IPS-NIHi11 (cell line): ENCODE results near the gene AJAP1.

Experiments
- DNase-seq: peaks from one replicate; pipeline ENCODE4 v3.0.0; 2012; ENCODE audit warnings: mixed read lengths, low spot score

Gene AJAP1

DNA sequence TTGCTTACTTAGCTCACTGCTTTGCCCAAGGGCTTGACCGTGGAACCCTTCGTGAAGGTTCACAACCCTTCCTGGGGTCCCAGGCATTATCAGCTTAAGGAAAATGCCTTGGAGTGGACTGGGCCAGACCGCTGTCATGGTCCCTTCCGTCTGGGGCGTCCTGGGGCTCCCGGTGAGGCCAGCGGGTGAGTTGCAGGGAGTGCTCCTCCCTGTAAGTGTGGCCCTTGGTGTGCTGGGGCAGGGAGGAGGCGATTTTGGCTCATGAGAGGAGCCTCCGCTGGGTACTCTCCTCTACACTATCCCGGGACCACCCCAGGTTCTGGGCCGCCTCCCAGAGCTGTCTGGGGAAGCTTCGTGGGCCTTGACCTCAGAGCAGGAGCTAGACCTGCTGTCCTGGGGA is 48.1 kb downstream of the AJAP1 start:
- no peak for DNase-seq

DNA sequence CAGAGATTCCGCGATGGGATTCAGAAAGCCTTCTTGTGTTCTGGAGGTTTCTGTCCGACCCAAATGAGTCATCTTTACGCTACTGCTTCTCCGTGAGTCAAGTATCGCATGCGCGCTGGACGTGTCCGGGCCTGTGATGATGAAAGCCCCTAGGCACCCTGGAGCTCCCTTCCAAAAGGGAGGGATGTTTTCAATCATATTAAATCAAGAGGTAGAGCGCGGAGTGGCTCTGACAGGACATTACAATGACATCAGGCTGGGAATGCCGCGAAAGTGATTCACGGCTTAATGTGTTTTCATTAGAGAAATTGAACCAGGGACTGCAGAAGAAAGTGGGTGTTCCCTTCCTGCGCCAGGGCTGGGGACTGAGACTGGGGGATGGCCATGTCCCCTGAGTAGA is 48.5 kb downstream of the AJAP1 start:
- DNase-seq = no peak

DNA sequence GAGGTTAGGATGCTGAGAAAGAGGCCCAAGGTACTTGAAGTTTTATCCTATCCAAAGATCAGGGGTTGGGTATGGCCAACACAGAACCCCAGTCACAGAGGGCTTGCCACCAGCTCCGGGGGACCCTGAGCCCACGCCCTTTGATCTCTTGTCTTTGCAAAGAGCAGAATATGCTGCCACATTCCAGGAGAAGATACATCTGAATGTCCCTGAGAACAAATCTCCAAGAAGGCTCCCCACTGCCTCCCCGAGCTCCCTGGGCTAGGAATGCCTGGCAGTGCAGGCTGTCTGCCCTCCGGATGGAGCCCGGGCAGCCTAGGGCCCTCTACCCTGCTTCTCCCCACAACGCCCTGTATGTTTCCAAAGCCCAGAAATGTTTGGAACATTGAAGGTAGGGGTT is 49.2 kb downstream of the AJAP1 start:
- DNase-seq = no peak

DNA sequence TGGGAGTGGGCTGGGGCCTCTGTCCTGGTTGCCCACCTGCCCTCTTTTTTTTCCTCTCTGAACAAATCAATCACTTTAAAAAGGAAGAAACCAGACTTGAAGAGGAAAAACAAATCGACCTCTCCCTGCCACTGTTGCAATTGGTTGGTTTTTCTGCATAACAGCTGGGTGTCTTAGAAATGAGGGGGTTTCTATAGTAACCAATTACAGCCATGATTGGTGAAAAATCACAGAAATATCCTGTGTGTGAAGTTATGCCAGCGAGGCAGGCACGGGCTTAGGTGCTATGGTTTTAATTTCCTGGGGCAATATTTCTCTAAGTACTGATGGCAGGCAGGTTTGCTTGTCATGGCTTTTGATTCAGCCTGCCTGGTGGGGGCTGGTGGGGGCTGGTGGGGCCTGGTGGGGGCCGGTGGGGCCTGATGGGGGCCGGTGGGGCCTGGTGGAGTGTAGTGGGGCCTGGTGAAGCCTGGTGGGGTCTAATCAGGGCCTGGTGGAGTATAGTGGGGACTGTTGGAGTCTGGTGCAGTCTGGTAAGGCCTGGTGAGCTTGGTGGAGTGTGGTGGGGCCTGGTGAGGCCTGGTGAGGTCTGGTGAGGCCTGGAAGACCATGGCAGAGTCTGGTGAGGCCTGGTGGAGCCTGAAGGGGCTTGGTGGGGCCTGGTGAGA is 54.6 kb downstream of the AJAP1 start:
- no peak for DNase-seq

DNA sequence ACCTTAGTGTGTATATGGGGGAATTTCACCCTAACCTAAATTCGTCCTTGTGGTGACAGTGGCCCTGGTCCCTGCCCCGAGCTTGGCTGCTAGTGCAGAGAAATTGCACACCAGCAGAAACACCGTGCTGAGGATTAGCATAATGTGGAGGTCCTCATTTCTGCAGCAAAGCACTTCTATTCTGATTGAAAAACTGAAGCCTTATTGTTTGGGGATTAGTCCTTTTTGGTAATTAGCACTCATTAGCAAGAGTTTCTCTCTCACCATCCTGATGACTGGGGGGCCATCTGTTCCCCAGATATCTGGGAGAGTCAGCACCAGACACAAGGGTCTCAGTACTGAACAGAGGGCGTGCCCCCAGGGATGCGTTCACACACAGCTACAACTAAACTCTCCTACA is 55.2 kb downstream of the AJAP1 start:
- no peak for DNase-seq

DNA sequence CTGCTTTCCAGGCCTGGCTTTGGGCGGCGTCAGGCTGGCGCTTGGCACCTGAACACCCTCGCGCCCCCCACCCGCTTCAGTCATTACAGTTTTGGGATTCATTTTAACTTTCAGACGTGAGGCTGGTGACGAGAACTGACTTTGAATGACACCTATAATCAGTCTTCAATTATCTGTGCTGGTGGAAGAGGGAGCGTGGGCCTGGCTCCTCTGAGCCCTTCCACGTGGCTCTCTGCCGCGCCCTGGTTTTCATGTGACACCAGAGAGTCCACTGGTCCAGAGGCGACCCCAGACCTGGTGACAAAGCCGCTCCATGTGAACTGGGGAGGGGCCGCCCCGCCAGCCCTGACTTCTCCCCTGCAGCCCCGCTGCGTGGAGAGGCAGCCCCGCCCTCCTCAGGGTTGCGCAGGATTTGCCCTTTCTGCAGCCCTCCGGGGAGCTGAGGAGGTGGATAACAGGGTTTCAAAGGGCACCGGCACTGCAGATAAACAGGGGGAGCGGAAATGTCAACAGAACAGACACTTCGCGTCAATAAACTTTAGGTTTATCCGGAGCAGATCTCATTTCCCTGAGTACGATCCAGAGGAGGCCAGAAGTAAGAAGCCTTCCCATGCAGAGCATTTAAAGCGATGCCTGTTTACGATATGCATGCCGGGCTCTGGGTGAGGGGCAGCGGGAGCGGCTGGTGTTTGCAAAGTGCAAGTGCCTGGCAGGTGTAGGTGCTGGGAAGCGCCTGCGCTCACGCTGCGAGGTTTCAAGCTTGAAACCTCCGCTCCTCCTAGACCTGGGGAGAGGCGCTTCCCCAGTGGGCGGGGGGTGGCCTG is 56.4 kb downstream of the AJAP1 start:
- DNase-seq = peak; percentile 59

DNA sequence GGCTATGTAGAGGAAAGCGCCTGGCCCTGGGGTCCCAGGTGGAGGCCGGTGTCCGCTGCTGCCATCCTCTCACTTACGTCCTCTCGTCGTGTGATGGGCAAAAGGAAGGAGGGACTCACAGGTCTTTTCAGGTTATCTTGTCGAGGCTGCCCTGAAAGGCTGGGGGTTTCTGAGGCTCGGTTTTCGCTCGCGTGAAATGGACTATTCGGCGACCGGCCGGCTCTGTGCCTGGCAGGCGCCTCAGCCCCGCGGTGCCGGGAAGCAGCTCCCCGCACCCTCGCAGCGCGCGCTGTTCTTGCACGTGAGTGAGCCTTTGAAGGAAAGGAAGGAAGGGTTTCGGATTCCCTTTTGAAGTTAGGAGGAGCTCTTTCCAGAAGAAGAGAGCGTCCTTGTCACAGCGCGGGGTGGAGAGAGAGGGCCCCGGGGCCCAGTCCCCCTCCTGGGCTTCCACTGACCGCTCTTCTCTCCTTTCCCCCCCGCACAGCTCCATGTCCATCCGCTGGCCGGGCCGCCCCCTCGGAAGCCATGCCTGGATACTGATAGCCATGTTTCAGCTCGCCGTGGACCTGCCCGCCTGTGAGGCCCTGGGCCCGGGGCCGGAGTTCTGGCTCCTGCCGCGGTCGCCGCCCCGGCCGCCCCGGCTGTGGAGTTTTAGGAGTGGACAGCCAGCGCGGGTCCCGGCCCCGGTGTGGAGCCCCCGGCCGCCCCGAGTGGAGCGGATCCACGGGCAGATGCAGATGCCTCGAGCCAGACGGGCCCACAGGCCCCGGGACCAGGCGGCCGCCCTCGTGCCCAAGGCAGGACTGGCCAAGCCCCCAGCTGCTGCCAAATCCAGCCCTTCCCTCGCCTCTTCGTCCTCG is 57.2 kb downstream of the AJAP1 start:
- DNase-seq = peak; percentile 57

DNA sequence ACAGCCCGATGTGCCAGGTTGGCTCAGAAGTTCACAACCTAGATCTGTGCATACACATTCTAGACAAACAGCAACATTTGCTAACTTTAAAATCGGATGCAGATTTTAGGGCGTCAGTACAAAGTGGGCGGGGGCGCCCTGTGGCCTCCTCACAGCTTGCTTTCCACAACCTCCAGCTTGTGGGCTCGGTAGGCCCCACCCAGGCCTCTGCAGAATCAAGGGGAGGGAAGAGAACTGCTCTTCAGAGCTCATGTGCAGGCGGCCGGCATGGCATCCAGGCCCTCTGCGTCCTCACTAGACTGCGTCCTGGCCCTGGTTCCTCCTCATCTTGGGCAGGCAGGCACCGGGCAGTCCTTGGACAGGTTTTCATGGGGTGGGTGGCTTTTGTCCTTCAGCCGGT is 59.3 kb downstream of the AJAP1 start:
- no peak for DNase-seq

DNA sequence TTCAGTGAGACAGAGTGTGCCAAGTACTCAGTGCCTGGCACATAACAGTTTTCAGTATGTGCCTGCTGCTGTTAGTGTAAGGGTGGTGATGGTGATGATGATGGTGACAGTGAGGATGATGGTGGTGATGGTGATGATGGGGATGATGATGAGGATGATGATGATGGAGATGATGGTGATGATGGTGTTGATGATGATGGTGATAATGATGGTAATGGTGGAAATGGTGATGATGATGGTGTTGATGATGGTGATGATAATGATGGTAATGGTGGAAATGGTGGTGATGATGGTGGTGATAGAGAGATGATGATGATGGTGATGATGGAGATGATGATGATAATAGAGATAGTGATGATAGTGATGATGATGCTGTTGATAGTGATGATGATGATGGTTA is 62.0 kb downstream of the AJAP1 start:
- DNase-seq = no peak

DNA sequence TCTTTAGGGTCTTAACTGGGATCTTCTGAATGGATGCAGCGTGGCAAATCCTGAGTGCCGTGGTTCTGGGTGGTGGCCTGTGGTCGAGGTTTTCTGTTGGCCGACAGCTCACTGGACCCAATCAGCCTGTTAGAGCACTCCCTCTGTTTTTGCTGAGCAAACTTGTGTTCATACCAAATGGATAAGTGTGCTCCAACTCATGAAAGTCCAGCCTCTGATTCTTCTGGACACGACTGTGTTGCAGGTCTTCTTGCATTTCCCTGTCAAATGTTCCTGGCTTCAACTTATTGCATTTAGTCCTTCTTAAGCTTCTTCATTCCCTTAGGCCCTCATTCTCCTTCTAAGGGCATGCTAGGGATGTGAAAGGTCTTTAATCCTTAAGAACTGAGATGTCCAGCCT is 63.7 kb downstream of the AJAP1 start:
- no peak for DNase-seq

DNA sequence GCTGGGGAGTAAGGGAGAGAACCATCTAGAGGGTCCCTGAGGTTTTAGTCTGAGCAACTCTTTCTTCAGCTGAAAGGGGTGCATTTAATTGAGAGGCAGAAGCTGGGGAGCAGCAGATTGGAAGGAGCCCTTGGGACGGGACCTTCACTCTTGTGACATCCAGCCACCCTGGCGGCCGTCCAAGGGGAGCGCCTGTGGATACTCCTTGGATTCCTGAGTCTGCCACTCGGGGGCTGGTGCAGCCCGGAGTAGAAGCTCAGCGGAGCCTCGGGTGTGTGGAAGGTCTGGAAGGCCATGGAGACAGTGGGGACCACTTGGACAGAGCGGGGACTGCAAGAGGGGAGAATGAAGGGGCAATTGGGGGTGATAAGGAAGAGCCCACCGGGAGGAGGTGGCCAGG is 68.7 kb downstream of the AJAP1 start:
- no peak for DNase-seq

DNA sequence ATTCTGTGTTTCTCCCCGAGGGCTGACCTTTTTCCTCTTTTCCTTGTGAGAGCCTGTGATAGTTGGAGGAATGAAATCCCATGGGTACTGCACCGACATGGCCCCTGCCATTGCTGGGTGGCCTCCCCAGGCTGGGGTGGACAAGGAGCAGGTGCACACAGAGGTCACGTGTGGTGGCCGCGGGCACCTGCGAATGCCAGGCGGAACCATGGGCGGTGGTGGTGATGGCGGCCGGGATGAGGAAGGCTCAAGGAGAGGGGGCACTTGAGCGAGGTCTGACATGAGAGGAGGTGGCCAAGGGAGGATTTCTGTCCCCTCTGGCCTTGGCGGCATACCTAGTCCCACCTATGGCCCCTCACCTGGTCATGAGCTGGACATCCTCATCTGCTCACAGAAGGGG is 69.6 kb downstream of the AJAP1 start:
- no peak for DNase-seq

DNA sequence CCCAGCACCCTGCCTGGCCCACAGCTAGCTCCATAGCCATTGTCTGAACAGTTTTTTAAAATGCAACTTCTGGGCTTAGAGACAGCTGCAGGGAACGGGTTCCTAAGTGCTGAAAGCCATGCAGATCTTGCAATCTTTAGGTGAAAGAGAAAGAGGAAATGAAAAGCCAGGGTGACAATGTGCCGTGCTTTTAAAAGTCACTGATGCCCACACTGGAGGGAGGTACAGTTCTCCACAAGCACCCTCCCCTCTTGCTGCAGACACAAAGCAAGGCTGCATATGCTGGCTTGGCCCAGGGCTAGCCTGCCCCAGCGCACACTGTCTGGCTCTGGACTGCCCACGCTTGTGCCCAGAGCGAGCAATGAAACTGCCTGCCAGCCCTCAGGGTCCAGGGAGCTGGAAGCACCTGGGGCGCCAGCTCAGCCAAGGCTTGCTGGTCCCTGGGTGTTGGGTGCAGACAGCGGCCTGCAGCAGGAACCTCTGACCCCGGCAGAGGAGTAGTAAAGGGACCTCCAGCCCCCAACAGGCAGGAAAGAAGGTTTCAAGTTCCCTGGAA is 70.4 kb downstream of the AJAP1 start:
- DNase-seq = no peak

DNA sequence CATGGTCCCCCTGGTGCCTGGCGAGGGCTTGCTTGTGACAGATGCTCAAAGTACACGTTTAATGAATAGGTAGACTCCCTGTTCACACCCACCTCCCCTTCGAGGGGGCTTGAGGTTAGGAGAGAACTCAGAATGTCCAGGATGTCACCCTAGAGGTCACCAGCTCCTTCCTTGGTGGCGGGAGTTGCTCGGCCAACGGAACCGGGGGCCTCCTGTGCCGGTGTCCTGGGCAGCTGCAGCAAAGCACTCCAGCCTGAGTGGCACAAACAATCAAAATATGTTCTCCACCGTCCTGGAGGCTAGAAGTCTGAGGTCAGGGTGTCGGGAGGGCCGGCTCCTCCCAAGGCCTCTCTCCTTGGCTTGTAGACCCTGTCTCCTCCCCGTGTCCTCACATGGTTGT is 71.0 kb downstream of the AJAP1 start:
- DNase-seq = no peak

DNA sequence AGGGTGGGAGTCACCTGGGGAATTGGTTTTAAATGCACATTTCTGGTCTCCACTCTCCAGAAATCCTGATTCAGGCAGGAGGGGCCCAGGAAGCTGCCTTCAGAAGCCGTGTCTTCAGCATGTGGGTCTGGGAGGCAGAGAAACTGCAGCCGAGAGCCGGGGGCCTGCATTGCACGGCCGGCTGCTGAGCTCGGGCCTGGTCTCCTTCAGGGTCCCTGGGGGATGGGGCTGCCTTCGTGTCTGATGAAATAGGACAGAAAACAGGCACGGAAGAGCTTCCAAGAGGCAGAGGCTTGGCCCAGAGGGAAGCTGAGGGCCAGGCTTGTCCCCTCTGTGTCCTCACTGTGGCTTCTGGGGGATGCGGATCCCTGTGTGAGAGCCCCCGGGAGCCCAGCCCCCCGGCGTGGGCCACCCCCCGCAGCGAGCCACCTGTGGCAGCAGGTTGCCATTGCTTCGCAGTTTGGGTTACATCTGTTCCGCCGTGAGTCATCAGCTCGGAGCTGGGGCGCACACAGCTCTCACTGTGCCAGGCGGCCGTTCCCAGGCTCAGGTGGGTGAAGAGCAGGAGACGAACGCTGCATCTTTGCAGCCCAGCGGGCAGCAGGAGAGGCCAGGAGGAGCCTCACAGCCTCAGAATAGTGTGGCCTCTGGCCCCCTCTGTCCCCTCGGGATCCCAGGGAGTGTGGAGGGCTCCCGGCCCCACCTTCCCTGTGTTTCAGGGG is 72.4 kb downstream of the AJAP1 start:
- peak; percentile 46 for DNase-seq

DNA sequence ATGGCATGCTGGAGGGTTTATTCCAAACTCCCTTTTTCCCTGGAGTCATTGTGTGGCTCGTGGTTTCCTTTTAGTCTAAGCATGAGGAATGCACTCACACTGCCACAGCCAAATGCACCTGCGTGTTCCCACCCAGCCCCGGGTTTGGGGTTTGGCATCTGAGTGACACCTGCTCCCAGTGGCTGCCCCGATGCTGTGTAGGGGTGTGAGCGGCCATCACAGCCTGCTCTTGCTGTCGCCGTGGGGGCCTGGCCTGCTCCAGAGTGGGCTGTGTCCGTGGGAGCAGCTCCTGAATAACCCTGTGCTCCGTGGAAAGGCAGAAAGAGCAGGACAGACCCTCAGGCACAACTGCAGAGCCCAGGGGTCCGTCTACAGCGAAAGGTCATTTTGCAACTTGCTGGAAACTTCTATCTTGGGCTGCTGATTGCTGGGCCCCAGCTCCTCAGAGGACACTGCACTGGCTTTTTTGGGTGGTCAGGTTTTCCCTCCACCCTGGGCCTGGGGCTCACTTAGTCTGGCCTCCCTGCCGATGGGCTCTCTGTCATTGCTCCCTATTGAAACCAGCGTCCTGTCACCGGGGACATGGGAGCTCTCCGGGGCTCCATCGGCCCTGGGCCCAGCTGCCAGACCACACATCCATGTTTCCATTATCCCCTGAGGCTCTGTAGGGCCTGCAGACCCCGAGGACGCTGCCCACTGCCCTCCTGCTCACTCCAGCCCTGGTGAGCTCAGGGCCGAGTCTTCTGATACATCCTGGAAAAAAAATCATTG is 74.1 kb downstream of the AJAP1 start:
- no peak for DNase-seq

DNA sequence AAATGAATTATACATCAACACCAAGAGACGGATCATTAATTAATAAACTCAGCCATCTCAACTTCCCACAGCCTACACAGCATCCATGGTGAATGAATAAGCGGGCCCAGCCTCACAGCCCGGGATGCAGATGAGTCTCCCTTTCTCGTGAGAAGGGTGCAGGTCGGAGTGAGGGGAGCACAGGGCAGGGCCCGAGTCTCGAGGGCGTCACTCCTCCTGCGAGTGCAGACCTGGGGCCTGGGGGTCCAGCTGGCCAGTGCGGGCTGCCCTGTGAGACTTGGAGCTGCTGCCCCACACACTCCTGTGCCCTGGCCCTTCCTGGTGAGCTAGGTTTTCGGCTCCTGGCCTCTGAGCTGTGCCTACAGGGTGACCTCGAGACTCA is 74.7 kb downstream of the AJAP1 start:
- DNase-seq = no peak

DNA sequence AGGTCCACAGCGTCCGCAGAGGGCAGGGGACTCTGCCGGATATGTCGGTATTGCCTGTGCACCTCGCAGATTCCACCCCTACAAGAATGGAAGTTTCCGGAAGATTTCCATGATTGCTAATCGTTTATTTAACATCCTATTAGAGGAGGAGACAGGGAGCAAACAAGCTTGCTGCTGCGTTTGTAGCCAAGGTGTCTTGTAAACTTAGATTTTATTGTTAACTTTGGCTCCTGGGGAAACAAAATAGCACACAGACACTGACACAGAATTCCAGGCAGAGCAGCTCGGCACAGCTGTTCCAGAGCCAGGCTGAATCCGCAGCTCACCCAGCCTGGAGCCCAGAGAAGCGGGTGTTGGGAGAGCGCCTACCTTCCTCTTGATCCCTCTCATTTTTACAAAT is 75.7 kb downstream of the AJAP1 start:
- DNase-seq = no peak

DNA sequence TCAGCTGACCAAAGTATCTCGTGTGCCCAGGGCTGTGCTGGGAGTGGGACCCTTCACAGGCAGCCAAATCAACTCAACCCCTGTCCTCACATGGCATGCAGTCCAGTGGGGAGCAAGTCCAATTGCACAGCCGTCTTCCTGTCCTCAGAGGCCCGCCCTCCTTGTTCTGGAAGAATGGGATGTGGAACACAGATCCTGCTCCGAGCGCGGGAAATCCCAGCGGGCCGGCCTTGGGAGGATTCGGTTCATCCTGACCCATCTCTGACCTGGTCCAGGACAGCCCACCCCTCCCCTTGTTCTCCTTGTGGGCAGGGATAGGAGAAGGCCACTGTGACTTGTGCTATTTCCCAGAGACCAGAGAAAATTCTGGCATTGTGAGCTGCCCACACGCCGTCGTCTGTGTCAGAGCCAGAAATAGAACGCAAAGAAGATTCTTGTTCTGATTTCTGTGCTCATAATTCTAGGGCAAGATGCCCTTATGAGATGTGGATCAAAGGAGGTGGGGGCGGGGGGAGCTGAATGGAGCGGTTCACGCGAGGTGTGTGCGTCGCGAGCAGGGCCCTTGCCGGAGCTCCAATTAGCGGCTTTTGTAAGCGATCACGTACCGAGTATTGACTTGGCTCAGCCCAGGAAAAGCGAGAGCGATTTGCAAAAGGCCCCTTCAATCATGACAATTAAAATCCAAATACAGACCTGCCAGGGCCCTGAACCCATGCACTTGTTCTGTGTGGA is 79.2 kb downstream of the AJAP1 start:
- DNase-seq = no peak

DNA sequence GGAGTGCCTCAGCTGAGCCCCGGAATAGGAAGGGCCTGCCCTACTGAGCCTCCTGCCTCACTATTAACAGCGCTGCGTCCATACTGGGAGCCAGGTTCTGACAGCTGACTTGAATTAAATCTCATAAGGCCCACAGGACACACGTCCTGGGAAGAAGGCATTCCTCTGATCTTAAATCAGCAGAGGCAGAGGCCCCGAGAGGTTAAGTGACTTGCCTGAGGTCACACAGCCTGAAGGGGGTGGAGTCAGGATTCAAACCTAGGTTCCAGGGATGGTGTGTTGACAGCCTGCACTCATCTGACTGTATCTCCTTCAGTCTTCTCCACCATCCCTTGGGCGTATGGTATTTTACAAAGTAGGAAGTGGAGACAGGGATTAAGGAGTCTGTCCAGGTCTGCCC is 79.8 kb downstream of the AJAP1 start:
- no peak for DNase-seq
